CD4-positive, alpha-beta T cell treated with Interleukin-15 for 4 hours (primary cell): ENCODE data around the gene ZIC4.

Source experiments
- DNase-seq: peaks from one replicate; pipeline ENCODE4 v3.0.0-alpha.2; 2020; ENCODE audit warnings: low spot score

ZIC4 gene

GRCh38 chr3:147351301-147351700 lies 55.0 kb downstream of the ZIC4 start:
- no peak for DNase-seq

GRCh38 chr3:147348976-147349375 lies 57.4 kb downstream of the ZIC4 start:
- no peak for DNase-seq

GRCh38 chr3:147343926-147344325 lies 62.4 kb downstream of the ZIC4 start:
- no peak for DNase-seq

GRCh38 chr3:147341727-147342126 lies 64.6 kb downstream of the ZIC4 start:
- no peak for DNase-seq

- DNase-seq = no peak
Measured at GRCh38 chr3:147336543-147337278, 69.6 kb downstream of the ZIC4 start.
